GM11168 (cell line): ENCODE data around the gene GALNT6.

Experiments used
- in situ Hi-C: fragments of 300-500 bp; cut with MboI; formaldehyde crosslinking; loops from one replicate; pipeline ENCODE4 v1.12.0; 2022; ENCODE audit warnings: low sequenced_read_pairs; ENCODE audit not compliant: unreplicated experiment

Gene GALNT6

DNA sequence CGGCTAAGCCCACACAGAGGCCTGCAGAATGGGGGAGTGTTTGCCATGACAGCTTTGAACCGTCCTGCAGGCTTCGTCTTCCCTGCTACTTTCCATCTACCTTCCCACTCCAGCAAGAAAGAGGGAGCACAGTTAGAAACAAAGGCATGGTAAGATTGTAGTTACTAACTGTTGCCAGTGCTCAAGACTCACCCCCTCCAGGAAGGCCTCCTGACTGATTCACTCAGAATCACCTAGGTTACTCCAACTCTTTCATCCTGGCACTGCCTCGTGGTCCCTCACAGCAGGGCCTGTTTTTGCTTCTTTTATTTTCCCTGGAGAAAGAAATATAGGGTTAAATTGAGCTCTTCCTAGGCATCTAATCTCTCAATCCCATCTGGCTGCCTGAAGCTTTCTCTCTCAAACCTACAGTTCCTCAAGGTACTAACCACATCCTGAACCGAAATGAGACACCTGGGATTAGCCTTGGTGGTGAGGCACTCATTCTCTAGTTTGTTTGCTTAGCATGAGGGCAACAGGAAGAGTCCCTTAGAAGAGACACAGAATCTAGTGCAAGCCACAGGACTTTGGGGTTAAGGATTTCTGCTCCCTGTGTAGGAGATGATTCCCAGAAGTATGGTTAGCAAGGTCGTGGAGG, 7.8 kb downstream of the GALNT6 start:
- in situ Hi-C loops, result no loop called here

- in situ Hi-C loops, result no loop called here
These were observed 9.0 kb downstream of the GALNT6 start for GRCh38 chr12:51382173-51382572.

- in situ Hi-C loops, result no loop called here
These were observed 9.8 kb downstream of the GALNT6 start for GRCh38 chr12:51381226-51382079.

DNA sequence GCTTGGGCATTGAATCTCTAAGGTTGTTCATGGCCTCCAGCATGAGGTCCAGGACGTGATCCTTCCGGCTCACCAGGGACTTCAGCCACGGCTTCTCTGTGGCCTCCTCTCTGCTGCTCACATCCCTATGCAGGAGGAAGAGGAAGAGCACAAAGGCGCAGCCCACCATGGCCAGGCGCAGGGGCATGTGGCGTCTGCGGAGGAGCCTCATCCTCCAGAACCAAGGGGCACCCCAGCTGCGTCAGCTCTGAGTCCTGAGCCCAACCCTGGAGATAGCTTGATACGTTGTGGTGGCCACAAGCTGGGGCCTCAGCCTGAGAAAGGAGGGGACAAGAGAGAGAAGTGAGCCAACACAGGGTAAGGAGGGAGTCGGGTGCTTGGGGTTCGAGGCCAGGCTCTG, 11.6 kb downstream of the GALNT6 start:
- in situ Hi-C loops, result no loop called here

DNA sequence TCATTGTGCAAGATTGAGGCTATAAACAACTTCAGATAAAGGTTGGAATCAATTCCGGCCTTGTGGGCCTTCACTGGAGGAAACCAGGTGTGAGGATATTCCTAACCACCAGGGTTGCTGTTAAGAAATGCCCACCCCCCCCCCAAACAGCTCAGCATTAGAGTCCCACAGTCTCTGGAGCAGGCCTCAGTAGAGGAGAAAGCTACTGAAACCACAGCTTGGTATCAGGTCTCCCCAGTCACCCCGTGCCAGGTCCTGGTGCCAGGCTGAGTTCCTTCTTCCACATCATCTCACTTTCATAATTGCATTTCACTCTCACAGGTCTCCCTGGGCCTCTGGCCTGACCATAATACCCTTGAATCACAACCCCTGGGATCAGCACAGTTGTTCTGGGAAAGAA, 12.5 kb downstream of the GALNT6 start:
- in situ Hi-C loops, result no loop called here

DNA sequence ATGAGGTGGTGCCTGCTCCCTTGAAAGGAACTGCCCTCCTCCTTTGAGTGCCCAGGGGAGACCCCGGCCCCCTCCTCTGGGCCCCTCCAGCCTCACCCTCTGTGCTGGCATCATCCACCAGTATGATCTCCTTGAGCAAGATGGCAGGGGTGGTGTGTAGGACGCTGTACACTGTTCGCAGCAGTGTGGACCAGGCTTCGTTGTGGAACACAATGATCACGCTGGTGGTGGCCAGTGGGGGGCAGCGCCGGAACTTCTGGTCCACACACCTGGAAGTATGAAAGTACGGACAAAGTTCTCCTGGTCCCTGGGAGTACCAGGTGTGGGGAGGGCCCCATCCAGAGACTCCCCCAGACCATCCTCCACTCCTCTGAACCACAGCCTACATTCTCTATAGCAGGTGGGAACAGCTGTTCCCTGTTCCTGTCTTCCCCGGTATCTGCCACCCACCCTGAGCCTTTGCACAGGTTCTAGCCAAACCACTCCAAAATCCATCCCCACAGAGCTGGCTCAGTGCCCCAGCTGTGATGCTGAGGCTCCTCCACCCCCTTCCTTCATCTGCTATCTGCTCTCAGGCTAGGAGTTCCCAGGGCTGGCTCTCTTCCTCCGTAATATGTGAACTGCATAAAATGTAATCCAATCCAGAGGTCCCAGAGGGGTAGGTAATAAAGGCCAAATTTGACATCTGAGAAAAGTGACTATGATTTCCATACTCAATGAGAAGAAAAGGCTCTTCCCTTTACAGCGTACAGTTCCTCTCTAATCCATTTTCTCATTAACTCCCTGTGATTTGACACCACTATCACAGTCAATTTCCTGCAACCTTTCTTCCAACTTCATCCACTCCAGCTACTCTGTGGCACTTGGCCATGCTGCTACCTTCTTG, 13.9 kb downstream of the GALNT6 start:
- in situ Hi-C loops, result no loop called here

GRCh38 chr12:51374856-51375255, 16.4 kb downstream of the GALNT6 start:
- in situ Hi-C loops, result no loop called here

GRCh38 chr12:51374361-51374760, 16.8 kb downstream of the GALNT6 start:
- in situ Hi-C loops, result no loop called here

GRCh38 chr12:51373187-51373586, 18.0 kb downstream of the GALNT6 start:
- in situ Hi-C loops, result no loop called here

DNA sequence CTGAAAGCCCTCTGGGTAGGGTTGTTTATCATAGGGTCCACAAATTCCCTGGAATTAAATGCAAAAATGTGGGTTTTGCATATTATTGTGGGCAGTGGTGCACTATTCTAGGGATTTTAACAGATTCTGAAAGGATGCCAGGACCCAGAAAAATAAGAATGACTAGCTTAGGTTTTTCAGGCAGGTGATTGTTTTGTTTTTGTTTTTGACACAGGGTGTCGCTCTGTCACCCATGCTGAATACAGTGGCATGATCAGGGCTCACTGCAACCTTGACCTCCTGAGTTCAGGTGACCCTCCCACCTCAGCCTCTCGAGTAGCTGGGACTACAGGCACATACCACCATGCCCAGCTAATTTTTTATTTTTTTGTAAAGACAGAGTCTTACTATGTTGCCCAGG, 19.2 kb downstream of the GALNT6 start:
- in situ Hi-C loops, result no loop called here

DNA sequence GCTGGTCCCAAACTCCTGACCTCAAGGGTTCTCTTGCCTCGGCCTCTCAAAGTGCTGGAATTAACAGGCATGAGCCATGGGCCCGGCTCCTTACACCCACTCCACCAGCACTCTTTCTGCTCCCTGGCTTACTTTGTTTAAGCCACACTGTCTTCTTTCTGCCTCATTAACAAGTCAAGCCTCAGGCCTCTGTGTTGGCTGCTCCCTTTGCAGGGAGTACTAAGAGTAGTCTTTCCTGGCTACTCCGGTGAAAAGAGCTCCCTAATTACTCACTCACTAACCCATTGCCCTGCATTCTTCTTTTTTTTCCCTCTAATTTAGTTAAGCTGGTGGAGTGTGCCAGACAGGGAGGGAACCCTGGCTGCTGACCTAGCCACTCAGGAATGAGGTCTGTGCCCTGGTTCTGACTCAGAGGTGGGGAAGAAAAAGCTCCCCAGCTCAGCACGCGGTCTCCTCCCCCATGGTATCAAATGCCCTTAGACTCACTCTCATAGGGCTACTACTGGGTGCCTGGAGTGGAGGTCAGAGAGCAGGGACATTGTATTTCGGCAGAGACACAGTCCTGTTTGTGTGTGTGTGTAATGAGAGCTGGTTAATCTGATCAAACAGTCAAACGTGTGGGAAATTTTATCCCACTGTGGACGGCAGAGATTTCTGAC, 19.8 kb downstream of the GALNT6 start:
- in situ Hi-C loops, result no loop called here

DNA sequence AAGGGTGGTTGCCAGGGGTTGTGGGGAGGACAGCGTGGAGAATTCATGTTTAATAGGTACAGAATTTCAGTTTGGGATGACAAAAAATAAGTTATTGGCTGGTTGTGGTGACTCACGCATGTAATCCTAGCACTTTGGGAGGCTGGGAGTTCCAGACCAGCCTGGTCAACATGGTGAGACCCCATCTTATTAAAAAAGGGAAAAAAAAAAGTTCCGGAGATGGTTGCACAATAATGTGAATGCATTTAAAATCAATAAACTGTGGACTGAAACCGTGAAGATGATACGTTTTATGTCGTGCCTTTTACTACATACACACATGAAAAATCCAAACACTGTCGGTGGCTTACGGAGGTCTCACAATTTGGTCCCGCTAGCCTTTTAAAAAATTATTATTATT, 20.5 kb downstream of the GALNT6 start:
- in situ Hi-C loops, result no loop called here

GRCh38 chr12:51369581-51369980, 21.6 kb downstream of the GALNT6 start:
- in situ Hi-C loops, result no loop called here

DNA sequence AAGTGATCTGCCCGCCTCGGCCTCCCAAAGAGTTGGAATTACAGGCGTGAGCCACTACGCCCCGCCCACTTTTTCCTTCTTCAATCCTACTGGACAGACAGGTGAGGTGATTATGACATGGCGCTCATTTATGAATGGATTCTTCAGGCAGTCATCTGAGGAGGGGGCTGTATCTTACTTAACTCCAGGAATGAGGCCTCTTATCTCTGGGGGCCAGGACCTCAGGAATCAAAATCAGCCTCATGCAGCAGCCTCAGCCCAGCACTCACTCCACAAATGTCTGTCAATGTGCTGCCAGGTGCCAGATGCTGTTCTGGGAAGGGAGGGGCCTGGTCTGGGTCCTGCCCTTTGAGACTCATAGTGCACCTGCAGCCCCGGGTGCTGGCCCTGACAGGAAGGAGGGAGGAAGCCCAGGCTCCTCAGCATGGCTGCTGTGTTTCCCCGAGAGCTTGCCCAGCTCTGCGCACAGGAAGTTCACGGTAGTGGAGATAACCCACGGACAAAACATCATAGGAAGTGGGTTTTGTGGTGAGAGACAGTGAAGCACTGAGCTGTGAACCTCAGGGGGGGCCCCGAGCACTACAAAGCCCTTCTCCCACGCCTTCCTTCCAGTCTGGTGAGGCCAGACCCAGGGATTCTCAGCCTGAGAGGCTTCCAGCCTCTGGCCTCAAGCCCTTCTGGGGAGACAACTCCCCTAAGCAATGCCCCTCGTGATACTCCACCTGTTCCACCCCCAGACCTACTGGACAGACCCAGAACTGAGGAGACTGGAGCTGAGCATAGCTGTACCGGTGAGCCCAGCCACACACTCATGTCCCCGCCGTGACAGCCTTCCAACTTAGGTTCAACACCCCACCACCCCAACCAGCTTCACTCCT, 22.3 kb downstream of the GALNT6 start:
- in situ Hi-C loops, result no loop called here

DNA sequence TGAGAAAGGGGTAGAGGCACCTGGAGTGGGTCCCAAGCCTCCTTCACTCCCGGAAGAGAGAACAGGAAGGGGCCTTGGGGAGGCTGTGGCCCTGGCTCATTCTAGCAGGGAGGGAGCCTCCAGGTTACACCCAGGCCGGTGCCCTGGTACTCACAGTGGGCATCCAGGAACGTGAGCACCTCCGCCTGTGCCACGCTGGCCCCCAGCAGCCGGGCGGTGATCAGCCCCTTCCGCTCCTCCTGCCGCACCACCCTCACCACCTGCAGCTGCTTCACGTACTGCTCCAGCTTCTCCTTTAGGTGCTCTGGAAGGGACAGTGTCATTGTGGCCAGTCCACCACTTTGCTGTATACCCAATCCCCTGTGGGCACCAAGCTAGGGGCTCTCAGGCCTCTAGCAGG, 25.9 kb downstream of the GALNT6 start:
- in situ Hi-C loops, result no loop called here

GRCh38 chr12:51364001-51364400, 27.2 kb downstream of the GALNT6 start:
- in situ Hi-C loops, result no loop called here

GRCh38 chr12:51362747-51363342, 28.4 kb downstream of the GALNT6 start:
- in situ Hi-C loops, result no loop called here

DNA sequence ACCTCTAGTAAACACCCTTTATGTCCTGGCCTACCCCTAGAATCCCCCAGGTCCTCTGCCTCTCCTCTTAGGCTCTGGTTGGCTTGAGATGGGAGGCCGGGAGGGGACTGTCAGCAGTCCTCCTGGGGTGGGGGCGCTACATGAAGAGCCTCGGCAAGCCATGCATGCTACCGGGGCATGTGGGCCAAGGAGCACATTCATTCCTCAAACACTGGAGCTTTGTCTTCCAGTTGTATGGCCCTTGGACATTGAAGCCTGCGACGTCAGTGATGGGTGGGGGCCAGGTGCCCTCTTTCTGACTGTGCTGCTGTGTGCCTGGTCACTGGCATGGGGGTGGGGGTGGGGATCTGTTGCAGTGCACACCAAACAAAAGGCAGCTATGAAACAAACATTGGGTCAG, 28.9 kb downstream of the GALNT6 start:
- in situ Hi-C loops, result no loop called here
